Tibial nerve (tissue), 4 donors: ENCODE results near the gene MEFV. TPM values are rescaled to one million over a fixed set of nuclear protein-coding genes. Genes with fewer than 3 reads are reported as not detected.

Experiments
- DNase-seq, 2 donors: peaks; one replicate each; pipeline ENCODE4 v3.0.0-alpha.2; 2019; ENCODE audit warnings: low spot score in 2 of 2
- H3K27ac ChIP-seq, 4 donors: fragments of 200-600 bp; sonication (generic) in 3 of 4; one replicate each; pipeline ENCODE4 v1.5.1; 2017 to 2019; ENCODE audit warnings: mild to moderate bottlenecking in 1 of 4
- H3K27me3 ChIP-seq, 2 donors: fragments of 200-600 bp; sonication (generic) in 1 of 2; one replicate each; pipeline versions ENCODE4 v1.5.1 to v1.6.0; 2017 to 2019
- H3K36me3 ChIP-seq, 3 donors: fragments of 200-600 bp; sonication (generic); one replicate each; pipeline ENCODE4 v1.5.1; 2018 to 2019
- H3K4me1 ChIP-seq, 4 donors: fragments of 200-600 bp; sonication (generic) in 3 of 4; one replicate each; pipeline ENCODE4 v1.5.1; 2017 to 2019
- H3K4me3 ChIP-seq, 4 donors: fragments of 200-600 bp; sonication (generic) in 3 of 4; one replicate each; pipeline ENCODE4 v1.5.1; 2017 to 2019; ENCODE audit warnings: mild to moderate bottlenecking in 1 of 4, moderate library complexity in 1 of 4
- H3K9me3 ChIP-seq, 4 donors: fragments of 200-600 bp; sonication (generic) in 3 of 4; one replicate each; pipeline ENCODE4 v1.5.1; 2017 to 2019
- CTCF ChIP-seq, 5 experiments: fragments of 200-600 bp in 3 of 5; fragments of 450-650 bp in 2 of 5; sonication (generic) in 3 of 5; IDR thresholded peaks; one replicate each; pipeline ENCODE4 v1.5.1; 2016 to 2019; ENCODE audit warnings: antibody characterized with exemption in 5 of 5, mild to moderate bottlenecking in 3 of 5, moderate library complexity in 2 of 5
- EP300 ChIP-seq, 2 donors: sonication (generic); formaldehyde crosslinking; IDR thresholded peaks; one replicate each; pipeline ENCODE4 v1.6.1; 2017; ENCODE audit warnings: antibody characterized with exemption in 2 of 2, mild to moderate bottlenecking in 1 of 2
- POLR2A ChIP-seq, 2 donors: fragments of 450-650 bp; IDR thresholded peaks; one replicate each; pipeline ENCODE4 v1.6.1; 2017; ENCODE audit warnings: antibody characterized with exemption in 2 of 2, mild to moderate bottlenecking in 2 of 2, moderate library complexity in 2 of 2
- WGBS, 2 donors: methylation state at CpG; one replicate each; pipeline ENCODE4 v1.1.5; 2018; 5-methylcytosine and 5-hydroxymethylcytosine counted together
- total RNA-seq, 4 donors: library from RNA; depleted of rRNA; stranded (reverse); fragments of >200 nt; gene quantifications; one replicate each; pipeline ENCODE4 v1.1.0, GENCODE V29; 2016

Gene MEFV
- total RNA-seq, 4 donors from 2014 or later: 0.39 to 8.1 (median 1.1) TPM

- Histone ChIP-seq H3K4me3 (no peak overlapping the region), H3K27me3 (no peaks in the 10 kb centered on the region), H3K9me3 (peaks cover 0 to 11% (median 1%) of the 10 kb centered on the region in 4 donors), H3K27ac (no peak overlapping the region), H3K36me3 (peaks cover 0 to 21% (median 18%) of the 10 kb centered on the region in 3 donors), H3K4me1 (peaks cover 0 to 18% (median 13%) of the 10 kb centered on the region in 4 donors)
- DNase-seq: no peak
- 85 to 90% methylated on average over 28 of the region's 29 CpGs for WGBS, 2 donors
- TF ChIP-seq POLR2A (IDR thresholded peaks at IDR 0.05): no peak
- TF ChIP-seq CTCF (IDR thresholded peaks at IDR 0.05): no peak
- TF ChIP-seq EP300 (IDR thresholded peaks at IDR 0.05): no peak
These were observed 20.4 kb downstream of the MEFV start for GRCh38 chr16:3235856-3236669.

GRCh38 chr16:3234857-3235561 is 21.4 kb downstream of the MEFV start, which contains the start of gene ZNF200:
ZNF200 (minus strand) TSS chr16:3235158; CDS start chr16:3233755, 1,403 bp downstream.
- peak within 1 kb of the TSS; percentile 92 to 99 (median 97) for H3K27ac ChIP-seq
- peaks cover 0 to 32% (median 27%) of the 10 kb centered on the region in 3 donors for H3K36me3 ChIP-seq
- WGBS, 2 donors: 0 to 1% methylated on average over 17 of the region's 59 CpGs
- peaks cover 0 to 18% (median 13%) of the 10 kb centered on the region in 4 donors for H3K4me1 ChIP-seq
- peak in 1 of 5 experiments; percentile 39 for TF ChIP-seq CTCF (IDR thresholded peaks at IDR 0.05)
- TF ChIP-seq EP300 (IDR thresholded peaks at IDR 0.05): peak; percentile 86 to 87
- TF ChIP-seq POLR2A (IDR thresholded peaks at IDR 0.05): peak in 1 of 2 donors; percentile 40
- H3K9me3 ChIP-seq: peaks cover 0 to 21% (median 1%) of the 10 kb centered on the region in 4 donors
- H3K4me3 ChIP-seq: peak within 1 kb of the TSS; percentile 61 to 98 (median 84)
- peak; percentile 89 to 92 for DNase-seq
- H3K27me3 ChIP-seq: no peaks in the 10 kb centered on the region

- DNase-seq: no peak
- Histone ChIP-seq H3K27me3 (no peaks in the 10 kb centered on the region), H3K9me3 (peaks cover 0 to 26% (median 1%) of the 10 kb centered on the region in 4 donors), H3K27ac (peak overlapping the region; percentile 92 to 99 (median 97)), H3K4me3 (peak overlapping the region; percentile 61 to 98 (median 84)), H3K4me1 (peaks cover 0 to 18% (median 13%) of the 10 kb centered on the region in 4 donors), H3K36me3 (peaks cover 0 to 37% (median 32%) of the 10 kb centered on the region in 3 donors)
- WGBS, 2 donors: 2% methylated on average over 15 to 18 of the region's 18 CpGs
- TF ChIP-seq POLR2A (IDR thresholded peaks at IDR 0.05) (no peak), CTCF (IDR thresholded peaks at IDR 0.05) (no peak), EP300 (IDR thresholded peaks at IDR 0.05) (no peak)
These were observed 21.9 kb downstream of the MEFV start for GRCh38 chr16:3234543-3234856.

GRCh38 chr16:3223913-3224515 is 32.4 kb downstream of the MEFV start:
- no peaks in the 10 kb centered on the region for H3K27me3 ChIP-seq
- H3K27ac ChIP-seq: no peak overlapping the region
- no peak for TF ChIP-seq POLR2A (IDR thresholded peaks at IDR 0.05)
- TF ChIP-seq CTCF (IDR thresholded peaks at IDR 0.05): no peak
- no peak for TF ChIP-seq EP300 (IDR thresholded peaks at IDR 0.05)
- 97 to 98% methylated on average over 10 of the region's 10 CpGs for WGBS, 2 donors
- H3K4me1 ChIP-seq: no peaks in the 10 kb centered on the region
- peaks cover 7 to 79% (median 31%) of the 10 kb centered on the region in 3 donors for H3K36me3 ChIP-seq
- peaks cover 13 to 99% (median 39%) of the 10 kb centered on the region in 4 donors for H3K9me3 ChIP-seq
- H3K4me3 ChIP-seq: no peak overlapping the region
- DNase-seq: no peak
